ENCODE results near the gene MS4A3. TPM values are rescaled to one million over a fixed set of nuclear protein-coding genes. Genes with fewer than 3 reads are reported as not detected.

The MS4A3 gene
- total RNA-seq, 1 experiment from 2014 or later = not detected

- TF ChIP-seq, protein P1, sequence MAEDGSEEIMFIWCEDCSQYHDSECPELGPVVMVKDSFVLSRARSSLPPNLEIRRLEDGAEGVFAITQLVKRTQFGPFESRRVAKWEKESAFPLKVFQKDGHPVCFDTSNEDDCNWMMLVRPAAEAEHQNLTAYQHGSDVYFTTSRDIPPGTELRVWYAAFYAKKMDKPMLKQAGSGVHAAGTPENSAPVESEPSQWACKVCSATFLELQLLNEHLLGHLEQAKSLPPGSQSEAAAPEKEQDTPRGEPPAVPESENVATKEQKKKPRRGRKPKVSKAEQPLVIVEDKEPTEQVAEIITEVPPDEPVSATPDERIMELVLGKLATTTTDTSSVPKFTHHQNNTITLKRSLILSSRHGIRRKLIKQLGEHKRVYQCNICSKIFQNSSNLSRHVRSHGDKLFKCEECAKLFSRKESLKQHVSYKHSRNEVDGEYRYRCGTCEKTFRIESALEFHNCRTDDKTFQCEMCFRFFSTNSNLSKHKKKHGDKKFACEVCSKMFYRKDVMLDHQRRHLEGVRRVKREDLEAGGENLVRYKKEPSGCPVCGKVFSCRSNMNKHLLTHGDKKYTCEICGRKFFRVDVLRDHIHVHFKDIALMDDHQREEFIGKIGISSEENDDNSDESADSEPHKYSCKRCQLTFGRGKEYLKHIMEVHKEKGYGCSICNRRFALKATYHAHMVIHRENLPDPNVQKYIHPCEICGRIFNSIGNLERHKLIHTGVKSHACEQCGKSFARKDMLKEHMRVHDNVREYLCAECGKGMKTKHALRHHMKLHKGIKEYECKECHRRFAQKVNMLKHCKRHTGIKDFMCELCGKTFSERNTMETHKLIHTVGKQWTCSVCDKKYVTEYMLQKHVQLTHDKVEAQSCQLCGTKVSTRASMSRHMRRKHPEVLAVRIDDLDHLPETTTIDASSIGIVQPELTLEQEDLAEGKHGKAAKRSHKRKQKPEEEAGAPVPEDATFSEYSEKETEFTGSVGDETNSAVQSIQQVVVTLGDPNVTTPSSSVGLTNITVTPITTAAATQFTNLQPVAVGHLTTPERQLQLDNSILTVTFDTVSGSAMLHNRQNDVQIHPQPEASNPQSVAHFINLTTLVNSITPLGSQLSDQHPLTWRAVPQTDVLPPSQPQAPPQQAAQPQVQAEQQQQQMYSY (CRISPR knock-in tag; IDR thresholded peaks at IDR 0.05) = no peak
- TF ChIP-seq, protein P2, sequence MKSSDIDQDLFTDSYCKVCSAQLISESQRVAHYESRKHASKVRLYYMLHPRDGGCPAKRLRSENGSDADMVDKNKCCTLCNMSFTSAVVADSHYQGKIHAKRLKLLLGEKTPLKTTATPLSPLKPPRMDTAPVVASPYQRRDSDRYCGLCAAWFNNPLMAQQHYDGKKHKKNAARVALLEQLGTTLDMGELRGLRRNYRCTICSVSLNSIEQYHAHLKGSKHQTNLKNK (CRISPR knock-in tag; IDR thresholded peaks at IDR 0.05) = no peak
- TF ChIP-seq SMAD4 (CRISPR knock-in tag; IDR thresholded peaks at IDR 0.05) (no peak), CREB1 (CRISPR knock-in tag; IDR thresholded peaks at IDR 0.05) (no peak), ATF3 (CRISPR knock-in tag; conservative IDR thresholded peaks at IDR 0.05) (no peak)
- TF ChIP-seq, protein P3, sequence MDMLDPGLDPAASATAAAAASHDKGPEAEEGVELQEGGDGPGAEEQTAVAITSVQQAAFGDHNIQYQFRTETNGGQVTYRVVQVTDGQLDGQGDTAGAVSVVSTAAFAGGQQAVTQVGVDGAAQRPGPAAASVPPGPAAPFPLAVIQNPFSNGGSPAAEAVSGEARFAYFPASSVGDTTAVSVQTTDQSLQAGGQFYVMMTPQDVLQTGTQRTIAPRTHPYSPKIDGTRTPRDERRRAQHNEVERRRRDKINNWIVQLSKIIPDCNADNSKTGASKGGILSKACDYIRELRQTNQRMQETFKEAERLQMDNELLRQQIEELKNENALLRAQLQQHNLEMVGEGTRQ (CRISPR knock-in tag; IDR thresholded peaks at IDR 0.05) = no peak
Measured at GRCh38 chr11:60118338-60118737, 61.9 kb downstream of the MS4A3 start (continued).

DNA sequence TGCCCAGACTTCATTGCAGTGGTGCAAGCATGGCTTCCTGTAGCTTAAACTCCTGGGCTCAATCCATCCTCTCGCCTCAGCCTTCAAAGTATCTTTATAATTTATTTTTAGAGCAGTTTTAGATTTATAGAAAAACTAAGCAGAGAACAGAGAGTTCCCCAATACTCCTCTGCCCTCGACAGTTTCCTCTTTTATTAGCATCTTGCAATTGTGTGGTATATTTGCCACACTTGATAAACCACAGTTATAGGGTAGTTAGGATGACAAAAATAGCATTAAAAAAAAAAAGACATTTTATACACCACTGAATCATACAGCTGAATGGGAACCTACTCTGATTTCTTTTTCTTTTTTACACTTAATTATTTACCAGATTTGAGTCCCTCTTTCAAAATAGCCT lies 63.2 kb downstream of the MS4A3 start:
- no peak for ATAC-seq
- no peaks in the 10 kb centered on the region for H3K27me3 Mint-ChIP-seq (ENCODE audit: low read depth)
- H3K27ac Mint-ChIP-seq = no peak overlapping the region
- H3K9me3 Mint-ChIP-seq = no peaks in the 10 kb centered on the region
- H3K4me3 Mint-ChIP-seq = no peak overlapping the region
- POLR2A ChIA-PET = no interaction called here
- H3K36me3 Mint-ChIP-seq = no peaks in the 10 kb centered on the region
- peaks cover 50% of the 10 kb centered on the region for H3K4me1 Mint-ChIP-seq
- TF ChIP-seq, protein P4, sequence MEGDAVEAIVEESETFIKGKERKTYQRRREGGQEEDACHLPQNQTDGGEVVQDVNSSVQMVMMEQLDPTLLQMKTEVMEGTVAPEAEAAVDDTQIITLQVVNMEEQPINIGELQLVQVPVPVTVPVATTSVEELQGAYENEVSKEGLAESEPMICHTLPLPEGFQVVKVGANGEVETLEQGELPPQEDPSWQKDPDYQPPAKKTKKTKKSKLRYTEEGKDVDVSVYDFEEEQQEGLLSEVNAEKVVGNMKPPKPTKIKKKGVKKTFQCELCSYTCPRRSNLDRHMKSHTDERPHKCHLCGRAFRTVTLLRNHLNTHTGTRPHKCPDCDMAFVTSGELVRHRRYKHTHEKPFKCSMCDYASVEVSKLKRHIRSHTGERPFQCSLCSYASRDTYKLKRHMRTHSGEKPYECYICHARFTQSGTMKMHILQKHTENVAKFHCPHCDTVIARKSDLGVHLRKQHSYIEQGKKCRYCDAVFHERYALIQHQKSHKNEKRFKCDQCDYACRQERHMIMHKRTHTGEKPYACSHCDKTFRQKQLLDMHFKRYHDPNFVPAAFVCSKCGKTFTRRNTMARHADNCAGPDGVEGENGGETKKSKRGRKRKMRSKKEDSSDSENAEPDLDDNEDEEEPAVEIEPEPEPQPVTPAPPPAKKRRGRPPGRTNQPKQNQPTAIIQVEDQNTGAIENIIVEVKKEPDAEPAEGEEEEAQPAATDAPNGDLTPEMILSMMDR (IDR thresholded peaks at IDR 0.05) = no peak
- peak; percentile 3; the same call in 1 of the 2 replicates for TF ChIP-seq HMGA2 (CRISPR knock-in tag; IDR thresholded peaks at IDR 0.05)
- CTCF ChIA-PET = interaction anchor here (2.7 kb wide), 1 partner anchor 132 kb away, joined by 7 read pairs; no protein-coding TSS in a partner anchor
- DNase-seq (ENCODE audit: low spot score) = no peak

Other genes with a start within 250 kb of the MS4A3 start
- gene MRPL16, start 245.9 kb upstream of the MS4A3 start, total RNA-seq (2021) = 78.9 to 85.6 TPM (median 83.9 TPM) in 3 replicates
- gene CBLIF, start 211.2 kb upstream of the MS4A3 start, total RNA-seq (2021) = not detected in 3 replicates
- not detected in 3 replicates for gene TCN1, start 190.2 kb upstream of the MS4A3 start, total RNA-seq (2021)
- not detected in 3 replicates for gene OOSP3, start 177.9 kb upstream of the MS4A3 start, total RNA-seq (2021)
- not detected in 3 replicates for gene OOSP1, start 118.2 kb upstream of the MS4A3 start, total RNA-seq (2021)
- not detected in 3 replicates for gene OOSP4A, start 92.6 kb upstream of the MS4A3 start, total RNA-seq (2021)
- not detected in 3 replicates for gene OOSP4B, start 39.5 kb upstream of the MS4A3 start, total RNA-seq (2021)
- not detected in 3 replicates for gene OOSP2, start 16.3 kb upstream of the MS4A3 start, total RNA-seq (2021)
- not detected in 3 replicates for gene MS4A2, start 32.0 kb downstream of the MS4A3 start, total RNA-seq (2021)
- 0.16 to 0.39 TPM in 2 of 3 replicates, not detected in the other for gene MS4A6A, start 126.4 kb downstream of the MS4A3 start, total RNA-seq (2021)
- gene MS4A4E, start 186.5 kb downstream of the MS4A3 start, total RNA-seq (2021) = 0.18 TPM in 1 of 3 replicates, not detected in the others
- not detected in 3 replicates for gene MS4A4A, start 224.0 kb downstream of the MS4A3 start, total RNA-seq (2021)